ENCODE data around the gene ASCC1.
A peak's percentile ranks its signal among the peaks of the same experiment; 100 is the strongest.
"Not testable (repeated sequence)": the region's sequence is repeated elsewhere in the genome, so short reads cannot be mapped to it uniquely, and the experiment has no call there.

ASCC1 gene

DNA sequence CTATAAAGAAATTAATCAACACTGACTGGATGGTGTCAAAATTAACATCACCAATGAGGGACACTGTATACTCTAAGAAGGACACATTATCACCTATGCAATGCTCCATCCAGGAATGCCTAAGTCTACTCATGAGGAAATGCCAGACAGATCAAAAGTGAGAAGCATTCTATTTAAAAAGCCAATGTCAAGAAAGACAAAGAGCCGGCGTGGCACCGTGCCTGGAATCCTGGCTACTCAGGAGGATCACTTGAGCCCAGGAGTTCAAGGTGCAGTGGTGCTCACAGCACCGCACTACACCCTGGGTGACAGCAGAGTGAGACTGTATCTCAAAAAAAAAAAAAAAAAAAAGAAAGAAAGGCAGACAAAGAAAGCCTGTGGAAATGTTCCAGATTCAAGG, 45.8 kb downstream of the ASCC1 start:
- no peak for DNase-seq (ENCODE audit: low spot score)

DNA sequence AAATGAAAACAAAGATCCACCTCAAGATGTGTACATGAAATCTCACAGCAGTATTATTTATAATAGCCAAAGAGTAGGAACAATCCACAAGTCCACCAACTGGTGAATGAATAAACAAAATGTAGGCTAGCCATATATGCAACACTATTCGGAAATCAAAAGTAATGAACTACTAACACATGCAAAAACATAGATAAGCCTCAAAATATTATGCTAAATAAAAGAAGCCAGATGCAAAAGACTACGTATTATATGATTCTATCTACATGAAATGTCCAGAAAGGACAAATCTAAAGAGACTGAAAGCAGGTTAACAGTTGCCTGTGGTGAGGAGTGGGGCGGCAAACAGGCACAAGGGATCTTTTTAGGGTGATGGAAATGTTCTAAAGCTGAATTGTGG, 49.0 kb downstream of the ASCC1 start:
- DNase-seq (ENCODE audit: low spot score): no peak

DNA sequence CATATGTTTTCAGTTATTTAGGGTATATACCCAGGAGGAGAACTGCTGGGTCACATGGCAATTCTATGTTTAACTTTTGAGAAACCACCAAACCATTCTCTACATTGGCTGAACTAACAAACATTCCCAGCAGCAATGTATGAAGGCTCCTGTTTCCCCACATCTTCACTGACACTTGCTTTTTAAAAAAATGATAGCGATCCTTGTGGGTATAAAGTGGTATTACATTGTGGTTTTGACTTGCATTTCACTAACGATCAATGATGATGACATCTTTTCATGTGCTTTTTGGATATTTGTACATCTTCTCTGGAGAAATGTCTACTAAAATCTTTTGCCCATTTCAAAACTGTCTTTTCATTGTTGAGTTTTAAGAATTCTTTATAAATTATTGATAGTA, 51.5 kb downstream of the ASCC1 start:
- DNase-seq (ENCODE audit: low spot score): no peak

DNA sequence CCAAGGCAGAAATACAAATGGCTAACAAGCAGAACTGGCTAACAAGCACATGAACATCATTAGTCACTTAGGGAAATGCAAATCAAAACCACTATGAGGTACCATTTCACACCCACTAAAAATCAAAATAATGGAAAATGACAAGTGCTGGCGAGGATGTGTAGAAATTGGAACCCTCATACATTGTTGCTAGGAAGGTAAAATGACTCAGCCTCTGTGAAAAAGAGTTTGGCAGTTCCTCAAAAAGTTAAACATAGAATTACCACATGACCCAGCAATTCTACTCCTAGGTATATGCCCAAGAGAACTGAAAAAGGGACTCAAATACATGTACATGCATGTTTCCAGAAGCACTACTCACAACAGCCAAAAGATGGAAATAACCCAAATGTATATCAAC, 53.1 kb downstream of the ASCC1 start:
- DNase-seq (ENCODE audit: low spot score): no peak

DNA sequence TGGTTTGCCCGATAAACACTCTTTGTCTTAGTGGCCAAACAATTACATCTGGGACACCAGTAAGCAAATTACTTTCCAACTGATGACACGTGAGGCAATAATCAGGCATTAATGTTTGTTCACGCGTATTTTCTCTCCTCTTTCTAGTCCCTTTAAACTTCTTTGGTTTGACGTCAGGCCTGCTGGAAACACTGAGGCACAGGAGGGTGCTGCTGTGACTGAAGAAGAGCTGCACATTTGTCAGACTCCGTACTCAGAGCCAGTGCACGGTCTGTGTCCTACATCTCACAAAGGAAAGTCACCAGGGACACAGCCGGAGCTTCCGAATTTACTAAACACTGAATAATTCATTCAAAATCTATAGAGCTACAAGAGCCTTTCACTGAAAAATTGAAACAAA, 57.9 kb downstream of the ASCC1 start:
- DNase-seq (ENCODE audit: low spot score): no peak

DNA sequence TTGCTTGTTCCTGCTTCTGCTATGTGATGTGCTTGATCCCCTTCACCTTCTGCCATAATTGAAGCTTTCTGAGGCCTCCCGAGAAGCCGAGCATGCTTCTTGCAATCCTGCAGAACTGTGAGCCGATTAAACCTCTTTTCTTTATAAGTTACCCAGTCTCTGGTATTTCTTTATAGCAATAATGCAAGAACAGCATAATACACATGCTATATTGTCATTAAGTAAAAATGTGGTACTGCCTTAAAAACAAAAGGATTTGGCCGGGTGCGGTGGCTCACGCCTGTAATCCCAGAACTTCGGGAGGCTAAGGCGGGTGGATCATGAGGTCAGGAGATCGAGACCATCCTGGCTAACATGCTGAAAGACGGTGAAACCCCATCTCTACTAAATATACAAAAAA, 59.9 kb downstream of the ASCC1 start:
- DNase-seq (ENCODE audit: low spot score): no peak

DNA sequence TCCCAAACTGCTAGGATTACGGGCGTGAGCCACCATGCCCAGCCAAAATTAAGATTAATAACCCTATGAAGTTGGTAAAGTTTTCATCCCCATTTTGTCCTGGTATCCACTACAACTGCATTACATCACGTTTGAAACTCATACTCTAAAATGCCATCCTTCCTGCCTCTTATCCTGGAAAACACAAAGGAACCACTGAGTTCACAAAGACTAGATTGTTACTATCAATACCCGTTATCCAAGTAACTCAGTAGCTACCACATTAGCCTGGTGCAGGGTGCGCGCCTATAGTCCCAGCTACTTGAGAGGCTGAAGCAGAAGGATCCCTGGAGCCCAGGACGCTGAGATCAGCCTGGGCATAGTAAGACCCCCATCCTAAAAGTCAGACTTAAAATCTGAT, 63.8 kb downstream of the ASCC1 start:
- DNase-seq (ENCODE audit: low spot score): no peak

DNA sequence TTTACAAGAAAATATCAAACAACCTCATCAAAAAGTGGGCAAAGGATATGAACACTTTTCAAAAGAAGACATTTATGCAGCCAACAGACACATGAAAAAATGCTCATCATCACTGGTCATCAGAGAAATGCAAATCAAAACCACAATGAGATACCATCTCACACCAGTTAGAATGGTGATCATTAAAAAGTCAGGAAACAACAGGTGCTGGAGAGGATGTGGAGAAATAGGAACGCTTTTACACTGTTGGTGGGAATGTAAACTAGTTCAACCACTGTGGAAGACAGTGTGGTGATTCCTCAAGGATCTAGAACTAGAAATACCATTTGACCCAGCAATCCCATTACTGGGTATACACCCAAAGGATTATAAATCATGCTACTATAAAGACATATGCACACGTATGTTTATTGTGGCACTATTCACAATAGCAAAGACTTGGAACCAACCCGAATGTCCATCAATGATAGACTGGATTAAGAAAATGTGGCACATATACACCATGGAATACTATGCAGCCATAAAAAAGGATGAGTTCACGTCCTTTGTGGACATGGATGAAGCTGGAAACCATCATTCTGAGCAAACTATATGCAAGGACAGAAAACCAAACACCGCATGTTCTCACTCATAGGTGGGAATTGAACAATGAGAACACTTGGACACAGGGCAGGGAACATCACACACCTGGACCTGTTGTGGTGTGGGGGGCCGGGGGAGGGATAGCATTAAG, 65.2 kb downstream of the ASCC1 start:
- DNase-seq (ENCODE audit: low spot score): not testable (repeated sequence)

DNA sequence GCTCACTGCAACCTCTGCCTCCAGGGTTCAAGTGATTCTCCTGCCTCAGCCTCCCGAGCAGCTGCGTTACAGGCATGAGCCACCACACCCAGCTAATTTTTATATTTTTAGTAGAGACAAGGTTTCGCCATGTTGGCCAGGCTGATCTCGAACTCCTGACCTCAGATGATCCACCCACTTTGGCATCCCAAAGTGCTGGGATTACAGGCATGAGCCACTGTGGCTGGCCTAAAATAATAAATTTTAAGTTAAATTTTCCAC, 68.8 kb downstream of the ASCC1 start:
- DNase-seq (ENCODE audit: low spot score): not testable (repeated sequence)

DNA sequence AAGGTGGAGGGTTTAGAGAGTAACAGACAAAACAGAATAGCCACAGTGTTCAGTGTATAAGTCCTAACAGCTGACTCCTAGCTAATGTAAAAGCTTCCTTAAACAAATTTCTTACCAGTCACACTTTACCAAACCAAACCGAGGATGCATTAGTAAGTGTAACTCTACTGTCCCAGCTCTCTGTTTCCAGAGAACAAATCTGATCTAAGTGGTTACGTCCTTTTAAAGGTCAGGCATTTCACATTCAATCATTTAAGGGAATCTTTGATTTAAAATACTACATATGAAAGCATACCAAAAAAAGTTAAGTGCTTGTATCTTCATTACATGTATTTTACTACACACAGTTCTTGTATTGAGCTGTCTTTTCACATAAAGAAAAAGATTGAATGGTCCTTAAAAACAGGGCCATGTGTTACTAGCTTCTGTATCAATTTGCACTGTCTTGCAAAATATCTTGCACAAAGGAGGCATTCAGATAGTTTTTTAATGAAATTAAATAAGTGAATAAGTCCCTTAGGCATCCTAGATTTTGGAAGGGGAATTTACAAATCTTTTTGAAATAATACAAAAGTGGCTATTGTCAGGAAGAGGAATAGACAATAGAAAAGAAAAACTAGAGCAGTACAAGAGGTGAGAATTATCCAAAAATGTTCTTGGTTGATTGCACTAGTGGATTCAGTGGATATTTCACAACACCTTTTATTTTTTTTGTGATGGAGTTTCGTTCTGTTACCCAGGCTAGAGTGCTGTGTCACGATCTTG, 69.3 kb downstream of the ASCC1 start:
- DNase-seq (ENCODE audit: low spot score): no peak

DNA sequence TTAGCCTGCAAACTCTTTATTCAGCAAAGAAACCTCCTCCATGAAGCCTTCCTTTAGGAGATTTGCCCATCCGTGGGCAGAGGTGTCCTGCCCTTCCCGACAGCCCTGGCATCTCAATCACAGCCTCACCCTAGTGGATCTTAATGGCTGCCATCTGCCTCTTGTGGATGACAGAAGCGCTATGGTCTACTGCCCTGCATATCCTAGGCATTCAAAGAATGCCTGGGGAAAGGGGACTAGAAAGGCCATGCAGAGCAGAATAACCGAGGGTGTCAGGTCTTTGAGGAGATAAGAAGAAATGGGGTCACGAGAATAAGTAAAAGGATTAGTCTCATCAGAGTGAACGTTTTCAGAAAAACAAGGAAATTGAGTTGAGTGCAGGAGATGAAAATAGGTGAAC, 70.0 kb downstream of the ASCC1 start:
- DNase-seq (ENCODE audit: low spot score): no peak

DNA sequence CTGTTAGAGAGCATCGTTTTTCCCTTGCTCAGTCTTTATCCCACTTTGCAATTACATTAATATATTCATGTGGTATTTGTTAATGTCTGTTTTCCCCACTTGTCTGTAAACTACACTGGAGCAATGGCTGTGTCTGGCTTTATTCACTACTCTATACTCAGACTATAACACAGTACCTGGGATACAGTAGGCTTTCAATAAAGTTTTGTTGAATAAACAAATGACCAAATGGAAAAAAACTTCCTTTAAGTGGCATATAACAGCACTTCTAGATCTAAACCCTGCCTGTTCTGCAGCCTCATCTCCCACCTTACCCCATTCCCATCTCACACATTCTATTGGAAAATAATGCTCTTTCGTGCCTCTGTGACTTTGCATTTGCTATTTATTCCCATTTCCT, 70.4 kb downstream of the ASCC1 start:
- DNase-seq (ENCODE audit: low spot score): no peak

DNA sequence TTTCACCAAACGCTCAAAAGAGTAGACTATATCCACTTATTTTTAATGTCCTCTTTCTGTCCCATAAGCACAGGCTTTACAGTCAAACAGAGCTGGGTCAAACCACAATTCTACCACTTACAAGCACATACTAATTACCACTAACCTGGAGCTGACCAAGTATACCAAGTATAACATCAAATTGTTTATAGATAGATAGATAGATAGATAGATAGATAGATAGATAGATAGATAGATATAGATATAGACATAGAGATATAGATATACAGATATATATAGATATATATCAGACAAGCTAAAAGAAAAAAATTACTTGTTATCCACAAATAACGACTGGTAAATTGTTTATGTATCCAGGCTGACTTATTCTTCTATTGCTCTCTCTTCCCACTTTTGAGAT, 75.2 kb downstream of the ASCC1 start:
- no peak for DNase-seq (ENCODE audit: low spot score)

DNA sequence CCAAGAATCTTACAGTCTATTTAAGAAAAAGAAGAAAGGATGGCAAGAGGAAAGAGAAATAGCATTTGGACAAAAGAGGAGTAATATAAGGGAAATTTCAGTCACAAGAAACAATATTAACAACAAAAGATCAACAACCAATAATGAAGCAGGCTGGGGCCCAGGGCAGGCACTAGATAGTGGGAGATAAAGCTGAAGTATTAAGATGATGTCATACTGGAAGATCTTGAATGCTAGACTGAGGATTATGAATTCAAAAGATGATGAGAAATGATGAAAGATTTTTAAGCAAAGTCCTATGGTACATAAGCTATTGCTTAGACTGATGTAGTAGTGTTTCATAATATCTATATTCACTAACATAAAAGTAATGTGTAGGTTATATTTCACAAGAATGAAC, 75.9 kb downstream of the ASCC1 start:
- no peak for DNase-seq (ENCODE audit: low spot score)

DNA sequence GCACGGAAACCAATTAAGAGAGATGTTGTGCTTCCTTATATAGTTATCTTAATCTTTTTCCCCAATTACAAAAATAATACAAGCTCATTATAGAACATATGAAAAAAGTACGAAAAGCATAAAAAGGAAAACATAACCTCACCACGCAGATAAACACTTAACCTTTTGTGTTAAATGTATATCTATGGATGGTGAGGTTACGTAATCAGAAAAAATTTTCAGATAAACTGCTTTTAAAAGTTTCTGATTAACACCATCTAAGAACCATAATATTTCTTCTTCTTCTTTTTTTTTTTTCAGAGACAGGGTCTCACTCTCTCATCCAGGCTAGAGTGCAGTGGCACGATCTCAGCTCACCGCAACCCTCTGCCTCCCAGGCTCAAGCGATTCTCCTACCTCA, 78.5 kb downstream of the ASCC1 start:
- no peak for DNase-seq (ENCODE audit: low spot score)

DNA sequence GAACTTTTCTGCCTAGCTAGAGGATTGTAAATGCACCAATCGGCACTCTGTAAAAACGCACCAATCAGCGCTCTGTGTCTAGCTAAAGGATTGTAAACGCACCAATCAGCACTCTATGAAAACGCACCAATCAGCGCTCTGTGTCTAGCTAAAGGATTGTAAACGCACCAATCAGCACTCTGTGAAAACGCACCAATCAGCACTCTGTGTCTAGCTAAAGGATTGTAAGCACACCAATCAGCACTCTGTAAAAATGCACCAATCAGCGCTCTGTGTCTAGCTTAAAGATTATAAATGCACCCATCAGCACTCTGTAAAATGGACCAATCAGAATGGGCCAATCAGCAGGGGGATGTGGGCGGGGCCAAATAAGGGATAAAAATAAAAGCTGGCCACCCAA, 79.9 kb downstream of the ASCC1 start:
- not testable (repeated sequence) for DNase-seq (ENCODE audit: low spot score)

DNA sequence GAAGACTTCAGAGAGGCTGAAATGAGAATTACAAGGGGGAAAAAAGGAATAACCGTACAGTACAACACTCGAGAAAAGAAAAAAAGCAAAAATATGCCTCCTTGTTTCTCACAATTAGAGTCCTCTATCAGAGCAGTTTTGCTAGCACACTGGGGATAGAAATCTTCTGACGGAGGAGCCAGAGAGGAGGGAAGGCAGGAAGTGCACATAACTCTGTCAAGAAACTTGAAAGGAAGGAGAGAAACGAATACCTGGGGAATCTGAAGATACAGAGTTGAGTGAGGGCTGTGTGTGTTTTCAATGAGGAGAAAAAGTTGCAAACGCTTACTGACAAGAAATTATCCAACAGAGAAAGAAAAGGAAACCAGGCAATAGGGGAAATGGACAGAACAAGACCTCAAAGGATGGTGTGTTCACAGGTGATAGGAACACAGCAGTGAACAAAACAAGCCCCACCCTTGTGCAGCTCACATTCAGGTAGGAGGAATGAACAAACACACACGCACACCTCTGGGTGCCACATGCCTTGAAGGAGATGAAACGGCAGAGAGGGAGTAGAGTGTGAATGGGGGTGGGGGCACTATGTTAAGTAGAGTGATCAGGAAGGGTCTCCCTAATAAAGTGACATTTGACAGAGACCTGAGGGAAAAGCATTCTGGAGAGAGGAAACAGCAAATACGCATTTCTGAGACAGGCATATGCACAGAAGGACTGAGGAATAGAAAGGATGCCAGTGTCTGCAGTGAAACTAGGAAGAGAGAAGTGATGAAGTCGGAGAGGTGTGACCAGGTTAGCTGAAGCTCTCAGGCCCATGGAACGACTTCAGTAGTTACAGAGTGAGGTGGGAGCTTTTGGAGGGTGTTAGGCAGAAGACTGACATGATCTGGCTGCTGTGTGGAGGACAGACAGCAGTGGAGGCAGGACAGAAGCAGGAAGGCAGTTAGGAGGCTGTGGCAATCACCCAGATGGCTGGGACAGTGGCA, 81.0 kb downstream of the ASCC1 start:
- DNase-seq (ENCODE audit: low spot score): no peak

DNA sequence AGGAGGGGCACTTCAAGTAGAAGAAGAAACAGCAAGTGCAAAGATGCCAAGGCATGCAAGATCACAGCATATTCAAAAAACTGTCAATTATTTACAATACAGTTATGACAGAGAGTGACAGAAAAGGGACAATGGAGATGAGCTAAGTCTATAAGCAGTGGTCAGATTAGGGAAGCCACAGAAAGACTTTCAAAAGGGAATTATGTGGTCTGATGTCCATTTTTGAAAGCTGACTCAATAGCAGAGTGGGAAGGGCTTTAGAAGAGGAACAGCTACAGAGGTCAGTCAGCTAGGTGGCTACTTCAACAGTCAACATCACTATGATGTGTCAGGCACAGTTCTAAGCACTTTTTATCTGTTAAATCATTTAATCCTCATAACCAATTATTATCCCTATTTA, 82.6 kb downstream of the ASCC1 start:
- peak; percentile 75 for DNase-seq (ENCODE audit: low spot score)

DNA sequence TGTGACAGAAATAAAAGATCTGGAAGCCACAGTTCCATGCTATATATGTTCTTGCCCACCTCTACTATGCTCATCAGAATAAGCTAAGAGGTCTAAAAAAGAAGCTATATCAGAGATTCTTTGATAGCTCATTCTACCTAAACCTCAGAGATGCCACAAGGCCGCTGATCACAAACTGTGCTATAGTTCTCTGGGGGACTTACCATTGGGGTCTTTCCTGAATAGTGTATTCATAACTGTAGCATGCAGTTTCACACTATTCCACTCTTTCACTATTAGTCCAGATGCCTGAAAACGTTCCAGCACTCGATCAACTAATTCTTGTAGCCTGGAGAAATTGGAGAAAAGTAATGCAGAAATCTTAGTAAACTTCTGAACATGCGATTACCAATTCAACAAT, 83.2 kb downstream of the ASCC1 start:
- DNase-seq (ENCODE audit: low spot score): no peak

DNA sequence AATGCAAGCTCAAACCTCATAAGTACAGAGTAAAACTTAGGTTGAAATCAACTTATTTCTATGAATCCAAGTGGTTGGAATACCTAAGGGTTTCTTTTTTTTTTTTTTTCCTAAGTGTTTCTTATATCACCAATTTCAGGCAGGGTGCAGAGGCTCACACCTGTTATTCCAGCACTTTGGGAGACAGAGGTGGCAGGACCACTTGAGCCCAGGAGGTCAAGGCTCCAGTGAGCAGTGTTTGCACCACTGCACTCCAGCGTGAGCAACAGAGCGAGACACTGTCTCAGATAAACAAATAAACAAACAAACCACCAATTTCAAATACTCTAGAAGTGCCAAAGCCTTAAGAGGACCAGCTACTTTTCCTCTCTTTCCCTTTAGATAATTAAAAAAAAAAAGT, 88.5 kb downstream of the ASCC1 start:
- no peak for DNase-seq (ENCODE audit: low spot score)

DNA sequence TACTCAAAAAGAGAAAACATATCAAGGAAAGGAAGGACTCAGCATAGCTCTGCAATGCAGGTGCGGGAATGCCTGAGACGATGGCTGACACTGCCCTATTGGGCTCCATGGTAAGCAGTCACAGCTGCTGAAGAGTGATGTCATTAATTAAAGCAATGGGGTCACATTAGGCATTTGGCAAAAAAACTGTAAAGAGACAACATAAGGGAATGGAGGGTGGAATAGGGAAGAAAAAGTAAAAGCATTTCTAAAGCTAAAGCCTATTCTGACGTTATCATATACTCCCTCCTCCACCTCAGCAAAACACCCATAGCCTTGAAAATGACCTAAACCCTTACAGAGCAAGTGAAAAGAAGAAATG, 89.2 kb downstream of the ASCC1 start:
- no peak for DNase-seq (ENCODE audit: low spot score)

DNA sequence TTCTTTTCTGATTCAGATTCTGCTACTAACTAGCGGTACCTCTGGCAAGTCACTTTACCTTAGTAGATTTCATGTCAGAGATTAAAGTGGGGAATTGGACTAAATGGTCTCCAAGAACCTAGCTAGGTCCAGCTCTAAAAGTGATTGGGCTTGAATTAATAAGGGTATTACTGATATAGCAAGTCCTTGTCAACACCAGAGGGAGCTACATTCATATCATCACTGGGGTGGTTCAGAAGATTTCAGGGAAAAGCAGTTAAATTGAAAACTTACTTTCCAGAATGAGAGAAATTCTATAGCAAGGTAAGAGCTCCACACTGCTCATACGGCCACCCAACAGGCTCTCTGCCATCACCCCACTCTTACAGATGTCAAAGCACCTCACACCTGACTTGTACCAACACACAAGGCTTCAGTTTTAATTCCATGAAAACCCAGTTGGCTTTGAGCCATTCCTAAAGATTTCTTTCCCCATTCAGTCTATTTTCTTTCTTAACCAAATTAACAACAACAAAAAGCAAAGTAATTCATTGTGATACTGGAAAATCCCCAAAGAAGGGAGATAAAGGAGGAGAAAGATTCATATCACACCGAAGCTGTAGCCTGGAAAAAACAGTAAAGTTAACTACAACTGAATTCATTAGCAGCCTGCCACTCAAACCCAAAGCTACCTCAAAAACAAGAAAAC, 89.7 kb downstream of the ASCC1 start:
- peak; percentile 36 for DNase-seq (ENCODE audit: low spot score)
